ENCODE measurements around the gene SLC17A8.

SLC17A8 gene

DNA sequence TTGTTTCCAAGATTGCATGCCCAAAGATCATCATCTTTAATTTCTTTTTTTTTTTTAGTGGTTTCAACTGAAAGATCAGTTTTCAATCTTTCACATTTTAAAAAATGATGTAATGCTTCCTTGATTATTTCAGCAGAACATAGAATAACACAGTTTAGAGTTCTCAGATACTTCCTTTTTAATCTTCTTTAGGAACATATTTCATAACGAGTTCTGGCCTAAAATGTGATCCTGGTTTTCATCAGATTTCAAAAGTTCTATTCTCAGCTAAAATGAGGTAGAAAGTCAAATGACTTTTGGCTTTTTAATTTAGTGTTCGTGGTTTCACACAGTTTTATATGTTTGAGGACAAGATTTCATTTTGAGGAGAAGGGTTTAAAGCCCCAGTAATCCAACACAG, 76.8 kb downstream of the SLC17A8 start:
- DNase-seq, result no peak

GRCh38 chr12:100434177-100434576, 77.3 kb downstream of the SLC17A8 start:
- DNase-seq, result no peak

DNA sequence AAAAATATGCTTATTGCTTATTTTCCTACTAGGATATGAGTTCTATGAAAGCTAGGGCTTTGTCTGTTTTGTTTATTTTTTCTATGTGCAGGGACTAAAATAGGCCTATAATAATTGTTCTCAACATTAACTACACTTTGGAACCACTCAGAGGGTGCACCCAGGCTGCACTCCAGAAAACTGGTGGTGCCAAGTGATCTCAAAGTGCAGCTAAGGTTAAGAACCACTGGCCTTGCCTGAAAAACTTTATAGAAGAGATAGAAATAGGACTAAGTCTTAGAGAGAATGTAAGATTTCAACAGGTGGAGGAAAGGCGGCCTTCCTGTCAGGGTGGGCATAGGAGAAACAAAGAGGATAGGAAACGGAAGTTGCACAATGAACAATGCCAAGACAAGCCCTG, 79.1 kb downstream of the SLC17A8 start:
- DNase-seq, result no peak

DNA sequence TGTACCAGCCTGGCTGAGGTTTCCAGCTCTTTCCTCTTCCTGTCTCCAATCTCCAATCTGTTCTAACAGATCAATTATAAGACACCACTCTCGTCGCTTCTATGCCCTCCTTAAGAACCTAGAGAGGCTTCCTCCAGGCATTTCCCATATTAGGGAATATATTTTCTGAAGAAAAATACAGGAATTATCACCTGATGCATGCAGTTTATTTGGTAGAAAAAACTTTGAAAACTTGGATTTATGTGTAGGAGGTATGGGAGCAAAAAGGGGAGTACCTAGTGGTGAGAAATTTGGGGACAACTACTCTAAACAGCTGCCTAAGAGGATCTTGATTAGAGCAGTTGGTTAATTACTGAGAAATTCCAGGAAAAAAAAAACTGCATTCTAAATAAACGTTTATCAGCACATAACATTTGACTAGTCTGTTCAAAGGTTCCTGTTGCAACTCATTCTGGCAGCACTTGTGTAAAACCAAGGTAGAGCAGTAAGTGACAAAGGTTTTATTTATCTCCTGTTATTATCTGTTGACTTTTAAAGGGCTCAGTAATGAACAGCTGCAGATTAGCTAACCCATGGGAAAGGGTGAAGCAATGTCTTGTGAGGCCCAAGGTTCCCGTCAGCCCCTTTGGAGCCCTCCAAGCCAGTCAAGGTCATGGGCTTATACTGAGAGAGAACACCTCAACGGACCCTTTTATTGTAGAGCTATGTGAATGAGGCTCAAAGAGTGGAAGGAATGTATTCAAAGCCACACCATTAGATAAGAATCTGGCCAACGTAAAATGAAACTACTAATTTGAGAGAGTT, 80.4 kb downstream of the SLC17A8 start:
- DNase-seq, result no peak

GRCh38 chr12:100439797-100440196, 82.9 kb downstream of the SLC17A8 start:
- no peak for DNase-seq

DNA sequence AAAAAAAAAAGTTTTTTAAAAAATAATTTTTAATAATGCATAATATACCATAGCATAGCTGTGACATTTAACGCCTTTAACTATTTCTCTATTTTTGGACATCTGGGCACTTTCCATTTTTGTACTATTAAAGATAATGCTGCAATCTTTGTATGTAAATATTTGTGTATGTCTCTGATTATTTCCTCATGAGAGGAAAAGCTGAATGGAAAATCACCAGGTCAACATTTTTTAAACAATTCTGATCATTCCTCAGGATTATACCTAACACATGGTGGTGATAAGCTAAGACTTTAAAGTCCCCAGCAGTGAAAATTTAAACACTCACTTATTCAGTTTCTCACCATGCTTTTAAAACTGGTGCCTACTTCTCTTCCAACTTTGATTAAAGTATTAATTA, 85.5 kb downstream of the SLC17A8 start:
- DNase-seq, result no peak

GRCh38 chr12:100443434-100443833, 86.6 kb downstream of the SLC17A8 start:
- DNase-seq, result no peak

GRCh38 chr12:100445081-100445481, 88.2 kb downstream of the SLC17A8 start:
- no peak for DNase-seq

- no peak for DNase-seq
Measured at GRCh38 chr12:100447381-100447780, 90.5 kb downstream of the SLC17A8 start.

DNA sequence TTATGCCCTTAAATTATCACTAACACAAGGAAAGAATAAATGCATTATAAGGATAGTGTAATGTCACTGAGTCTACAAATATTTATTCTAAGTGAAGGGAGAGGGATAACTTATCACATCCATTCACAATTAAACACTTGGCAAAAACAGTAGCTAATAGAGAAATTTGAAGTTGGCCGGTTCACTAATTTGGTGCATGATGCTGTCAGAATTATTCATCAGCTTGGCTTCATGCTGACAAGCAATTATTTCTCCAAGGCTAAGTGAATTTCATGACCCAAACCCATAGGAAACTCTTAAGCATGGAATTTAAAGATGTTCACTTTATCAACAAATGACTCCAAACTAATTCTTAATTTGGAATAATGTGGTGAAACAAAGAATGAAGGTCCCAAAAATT, 91.8 kb downstream of the SLC17A8 start:
- no peak for DNase-seq

GRCh38 chr12:100450735-100451134, 93.9 kb downstream of the SLC17A8 start:
- no peak for DNase-seq

DNA sequence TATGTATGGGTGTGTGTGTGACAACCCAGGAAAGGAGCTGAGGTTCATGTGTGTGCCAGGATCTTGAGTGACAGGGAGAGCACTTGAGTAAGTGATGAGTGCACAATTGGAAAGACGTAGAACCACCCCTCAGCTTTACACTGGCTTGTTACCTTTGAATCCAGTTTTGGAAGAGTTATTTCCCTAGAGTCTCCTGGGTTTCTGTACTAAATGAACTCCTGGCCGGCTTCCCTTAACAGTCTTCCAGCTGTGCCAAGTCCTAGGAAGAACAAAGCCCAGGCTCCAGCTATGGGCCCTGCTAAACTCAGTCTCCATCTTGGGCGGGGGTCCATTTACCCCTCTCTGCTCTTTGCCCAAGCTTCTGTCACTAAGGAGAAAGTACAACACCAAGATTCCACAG, 97.1 kb downstream of the SLC17A8 start:
- DNase-seq, result peak; percentile 40

DNA sequence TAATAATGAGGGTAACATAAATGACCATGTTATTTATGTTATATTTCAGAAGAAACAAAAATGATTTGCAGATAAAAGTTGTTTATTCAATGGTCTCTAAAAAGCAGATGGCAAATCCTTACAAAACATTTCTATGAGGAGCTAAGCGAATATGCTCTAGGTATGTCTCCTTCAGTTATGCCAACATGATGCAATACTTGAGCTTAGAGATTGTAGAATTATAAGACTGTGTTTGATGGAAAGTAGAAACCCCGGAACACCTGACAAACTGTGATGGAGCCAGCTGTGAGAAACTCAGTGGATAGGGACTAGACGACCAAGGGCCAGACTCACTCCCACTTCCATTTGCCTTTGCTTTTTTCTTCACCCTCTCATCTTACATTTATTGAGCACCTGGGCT, 99.0 kb downstream of the SLC17A8 start:
- no peak for DNase-seq

DNA sequence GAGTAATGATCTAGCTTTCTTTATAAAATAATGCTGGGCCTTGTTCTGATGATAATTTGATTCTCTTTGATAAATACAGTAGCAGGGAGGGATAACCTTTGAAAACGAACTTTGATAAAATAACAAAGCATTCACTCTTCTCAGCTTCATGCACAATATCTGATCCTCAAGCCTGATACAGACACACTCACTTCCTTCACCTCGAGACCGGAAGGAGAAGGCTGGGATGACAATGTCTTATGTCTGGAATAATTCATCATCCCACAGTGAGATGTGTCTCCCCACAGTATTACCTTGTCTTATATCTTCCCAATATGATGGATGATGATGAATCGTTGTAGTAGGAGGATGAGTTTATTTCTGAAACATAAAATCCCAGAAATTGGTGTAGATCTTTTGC, 101.3 kb downstream of the SLC17A8 start:
- no peak for DNase-seq

DNA sequence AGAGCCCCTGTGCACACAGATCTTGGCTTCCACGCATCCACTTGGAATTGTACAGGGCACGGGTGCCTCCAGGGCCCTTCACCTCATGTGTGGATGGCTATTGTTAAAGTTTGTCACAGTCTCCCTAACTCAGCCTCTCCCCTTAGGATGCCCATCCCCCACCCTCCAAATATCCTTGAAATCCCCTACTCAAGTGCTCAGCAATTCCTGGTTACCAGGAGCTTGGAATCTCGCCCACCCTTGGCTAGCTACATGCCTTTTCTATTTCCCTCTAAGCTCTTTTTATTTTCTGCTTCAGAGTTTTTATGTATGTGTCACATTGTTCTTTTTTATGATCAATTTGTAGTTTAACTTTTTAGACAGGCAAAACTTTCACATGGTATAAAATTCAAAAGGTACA, 103.8 kb downstream of the SLC17A8 start:
- no peak for DNase-seq

GRCh38 chr12:100461330-100461973, 104.6 kb downstream of the SLC17A8 start:
- DNase-seq, result no peak

GRCh38 chr12:100463661-100464060, 106.8 kb downstream of the SLC17A8 start:
- no peak for DNase-seq

- DNase-seq, result no peak
Measured at GRCh38 chr12:100464529-100464928, 107.7 kb downstream of the SLC17A8 start.

- no peak for DNase-seq
Measured at GRCh38 chr12:100468126-100468525, 111.3 kb downstream of the SLC17A8 start.

All from left hindlimb (tissue), 1 donor.